Measurements from ENCODE around the gene MAD2L1BP.
A peak's percentile ranks its signal among the peaks of the same experiment; 100 is the strongest.

Gene MAD2L1BP

GRCh38 chr6:43687079-43687436, 51.4 kb downstream of the MAD2L1BP start:
- Histone ChIP-seq H3K27me3 (ENCODE audit: insufficient read depth, poor library complexity, severe bottlenecking) (no peaks in the 10 kb centered on the region), H3K4me3 (replicated peaks; ENCODE audit: insufficient read depth, low read length) (peak overlapping the region; percentile 78), H3K27ac (replicated peaks) (peak overlapping the region; percentile 82)
- no peak for DNase-seq (ENCODE audit: low read depth in 1 of 2, low spot score in 1 of 2)
- TF ChIP-seq SPI1 (IDR thresholded peaks at IDR 0.05; ENCODE audit: borderline replicate concordance, low read depth) = no peak
- TF ChIP-seq POLR2AphosphoS5 (IDR thresholded peaks at IDR 0.05; ENCODE audit: low read depth) = no peak
- no peak for TF ChIP-seq GABPA (IDR thresholded peaks at IDR 0.05; ENCODE audit: low read depth)
- TF ChIP-seq REST (IDR thresholded peaks at IDR 0.05; ENCODE audit: insufficient replicate concordance, low read depth) = peak; percentile 29

- H3K27me3 ChIP-seq (ENCODE audit: insufficient read depth, poor library complexity, severe bottlenecking) = no peaks in the 10 kb centered on the region
- peak within 1 kb of the TSS; percentile 82 for H3K27ac ChIP-seq (replicated peaks)
- peak within 1 kb of the TSS; percentile 78 for H3K4me3 ChIP-seq (replicated peaks; ENCODE audit: insufficient read depth, low read length)
- TF ChIP-seq GABPA (IDR thresholded peaks at IDR 0.05; ENCODE audit: low read depth) (peak; percentile 94), POLR2AphosphoS5 (IDR thresholded peaks at IDR 0.05; ENCODE audit: low read depth) (peak; percentile 85), REST (IDR thresholded peaks at IDR 0.05; ENCODE audit: insufficient replicate concordance, low read depth) (no peak)
- peak; percentile 65 to 81 for DNase-seq (ENCODE audit: low read depth in 1 of 2, low spot score in 1 of 2)
These were observed 52.1 kb downstream of the MAD2L1BP start, which contains the start of gene MRPS18A for GRCh38 chr6:43687437-43688347. Gene MRPS18A, minus strand, starts transcription at chr6:43687791. Its CDS starts 12 bp downstream, at chr6:43687779.

- TF ChIP-seq CTCF (IDR thresholded peaks at IDR 0.05; ENCODE audit: insufficient read depth, low read length) = no peak
- no peak for TF ChIP-seq POLR2AphosphoS5 (IDR thresholded peaks at IDR 0.05; ENCODE audit: low read depth)
- no peak for TF ChIP-seq GABPA (IDR thresholded peaks at IDR 0.05; ENCODE audit: low read depth)
- TF ChIP-seq REST (IDR thresholded peaks at IDR 0.05; ENCODE audit: insufficient replicate concordance, low read depth) = no peak
- TF ChIP-seq SPI1 (IDR thresholded peaks at IDR 0.05; ENCODE audit: borderline replicate concordance, low read depth) = no peak
- H3K27me3 ChIP-seq (ENCODE audit: insufficient read depth, poor library complexity, severe bottlenecking) = no peaks in the 10 kb centered on the region
- DNase-seq (ENCODE audit: low read depth in 1 of 2, low spot score in 1 of 2) = no peak
- no peak overlapping the region for H3K27ac ChIP-seq (replicated peaks)
- no peak overlapping the region for H3K4me3 ChIP-seq (replicated peaks; ENCODE audit: insufficient read depth, low read length)
These were observed 53.8 kb downstream of the MAD2L1BP start for GRCh38 chr6:43689421-43689820.

Data from HL-60 (cell line).